OCI-LY3 (cell line): ENCODE data around the gene ZFC3H1.

Experiments
- CTCF ChIP-seq: fragments of 200-600, 300-600 bp; sonication (generic); IDR thresholded peaks from 2 replicates; pipeline ENCODE4 v1.5.1; 2014; ENCODE audit warnings: antibody characterized with exemption, low read length, low read depth
- EZH2phosphoT487 ChIP-seq: fragments of 200-600 bp; shearing (Covaris generic); IDR thresholded peaks from 2 replicates; pipeline ENCODE4 v1.6.1; 2018; ENCODE audit warnings: antibody characterized with exemption, mixed run types, low read depth

GRCh38 chr12:71665090-71665463 lies 1.4 kb upstream of the ZFC3H1 start:
- TF ChIP-seq CTCF, result no peak
- TF ChIP-seq EZH2phosphoT487, result no peak
